Body of pancreas (tissue), 4 donors: ENCODE measurements around the gene ZDHHC22. TPM values are rescaled to one million over a fixed set of nuclear protein-coding genes. Genes with fewer than 3 reads are reported as not detected.

Experiments
- ATAC-seq: fragments of 150-250 bp; one replicate; pipeline ENCODE4 v1.9.1; 2016
- DNase-seq, 4 donors: peaks; one replicate each; pipeline ENCODE4 v3.0.0-alpha.2; 2019
- H3K27ac ChIP-seq, 4 donors: fragments of 200-600 bp; sonication (generic); 1 replicate in 3 of 4; 2 replicates in 1 of 4; pipeline versions ENCODE4 v1.5.1 to v1.6.1; 2016 to 2019; ENCODE audit warnings: mild to moderate bottlenecking in 1 of 4, mixed read lengths in 1 of 4, moderate library complexity in 1 of 4
- H3K27me3 ChIP-seq, 2 donors: fragments of 200-600 bp; sonication (generic); one replicate each; pipeline ENCODE4 v1.6.0; 2016; ENCODE audit warnings: mild to moderate bottlenecking in 1 of 2
- H3K36me3 ChIP-seq, 2 donors: fragments of 200-600 bp; sonication (generic); replicated peaks in 1 of 2; 2 replicates each; pipeline ENCODE4 v1.5.1; 2016; ENCODE audit warnings: low read depth in 2 of 2; ENCODE audit not compliant: insufficient read depth in 1 of 2
- H3K4me1 ChIP-seq: fragments of 200-600 bp; sonication (generic); one replicate; pipeline ENCODE4 v1.6.0; 2016
- H3K4me3 ChIP-seq, 2 donors: fragments of 200-600 bp; sonication (generic); 1 replicate in 1 of 2; 2 replicates in 1 of 2; pipeline ENCODE4 v1.5.1; 2016 to 2019
- H3K9me3 ChIP-seq, 3 donors: fragments of 200-600 bp; sonication (generic); 1 replicate in 2 of 3; 2 replicates in 1 of 3; pipeline ENCODE4 v1.5.1; 2016
- CTCF ChIP-seq, 7 experiments: fragments of 450-650 bp in 4 of 7; fragments of 200-600 bp in 3 of 7; sonication (generic) in 3 of 7; IDR thresholded peaks; one replicate each; pipeline ENCODE4 v1.5.1; 2016 to 2019; ENCODE audit warnings: antibody characterized with exemption in 7 of 7
- POLR2A ChIP-seq, 3 donors: fragments of 450-650 bp; IDR thresholded peaks; one replicate each; pipeline ENCODE4 v1.6.1; 2016; ENCODE audit warnings: antibody characterized with exemption in 3 of 3, mild to moderate bottlenecking in 2 of 3
- WGBS, 2 donors: methylation state at CpG; one replicate each; pipeline ENCODE4 v1.1.5; 2017; 5-methylcytosine and 5-hydroxymethylcytosine counted together
- intact Hi-C: fragments of 100-400 bp; cut with DNase I; formaldehyde crosslinking; loops from one replicate; pipeline ENCODE4 v1.15.1; 2023
- total RNA-seq, 2 donors: library from RNA; depleted of rRNA; stranded (reverse); fragments of >200 nt; gene quantifications; one replicate each; pipeline ENCODE4 v1.1.0, GENCODE V29; 2016

The ZDHHC22 gene
- total RNA-seq, 2 donors from 2014 or later = not detected

- Histone ChIP-seq H3K36me3 (no peaks in the 10 kb centered on the region), H3K27ac (no peak overlapping the region), H3K4me1 (no peaks in the 10 kb centered on the region), H3K4me3 (no peak overlapping the region), H3K27me3 (peaks cover 0 to 9% of the 10 kb centered on the region in 2 donors), H3K9me3 (no peaks in the 10 kb centered on the region)
- DNase-seq = no peak
- 3 to 4% methylated on average over 5 of the region's 5 CpGs for WGBS, 2 donors
- intact Hi-C loops = loop anchor here (5.0 kb wide), 2 partner anchors 66 to 166 kb away; no protein-coding TSS in a partner anchor
- TF ChIP-seq CTCF (IDR thresholded peaks at IDR 0.05) (peak in 6 of 7 experiments; percentile 18 to 31 (median 21)), POLR2A (IDR thresholded peaks at IDR 0.05) (no peak)
- ATAC-seq = no peak
Observed at GRCh38 chr14:77151245-77151644, 9.7 kb upstream of the ZDHHC22 start.

GRCh38 chr14:77148510-77149231 lies 7.1 kb upstream of the ZDHHC22 start:
- Histone ChIP-seq H3K4me3 (no peak overlapping the region), H3K36me3 (no peaks in the 10 kb centered on the region), H3K27ac (no peak overlapping the region), H3K9me3 (no peaks in the 10 kb centered on the region), H3K4me1 (no peaks in the 10 kb centered on the region), H3K27me3 (peaks cover 0 to 9% of the 10 kb centered on the region in 2 donors)
- ATAC-seq = no peak
- intact Hi-C loops = no loop called here
- TF ChIP-seq POLR2A (IDR thresholded peaks at IDR 0.05) (no peak), CTCF (IDR thresholded peaks at IDR 0.05) (no peak)
- WGBS, 2 donors = 62 to 65% methylated on average over 8 of the region's 8 CpGs
- DNase-seq = no peak

GRCh38 chr14:77145975-77146740 lies 4.6 kb upstream of the ZDHHC22 start:
- intact Hi-C loops = no loop called here
- no peaks in the 10 kb centered on the region for H3K9me3 ChIP-seq
- 8 to 10% methylated on average over 10 of the region's 10 CpGs for WGBS, 2 donors
- DNase-seq (peak in 1 of 4 donors; percentile 2), ATAC-seq (no peak)
- no peak overlapping the region for H3K27ac ChIP-seq
- H3K27me3 ChIP-seq = peaks cover 0 to 16% of the 10 kb centered on the region in 2 donors
- H3K4me3 ChIP-seq = no peak overlapping the region
- H3K4me1 ChIP-seq = peaks cover 7% of the 10 kb centered on the region
- H3K36me3 ChIP-seq = no peaks in the 10 kb centered on the region
- TF ChIP-seq CTCF (IDR thresholded peaks at IDR 0.05) (no peak), POLR2A (IDR thresholded peaks at IDR 0.05) (no peak)

GRCh38 chr14:77144412-77145115 lies 3.0 kb upstream of the ZDHHC22 start:
- no peak for TF ChIP-seq POLR2A (IDR thresholded peaks at IDR 0.05)
- no peak for TF ChIP-seq CTCF (IDR thresholded peaks at IDR 0.05)
- no peak overlapping the region for H3K4me3 ChIP-seq
- DNase-seq (no peak), ATAC-seq (no peak)
- H3K9me3 ChIP-seq = no peaks in the 10 kb centered on the region
- peaks cover 0 to 25% of the 10 kb centered on the region in 2 donors for H3K27me3 ChIP-seq
- H3K27ac ChIP-seq = no peak overlapping the region
- WGBS, 2 donors = 58 to 63% methylated on average over 4 of the region's 4 CpGs
- intact Hi-C loops = no loop called here
- H3K36me3 ChIP-seq = no peaks in the 10 kb centered on the region
- peaks cover 23% of the 10 kb centered on the region for H3K4me1 ChIP-seq
